Activated CD4-positive, alpha-beta T cell treated with anti-CD3 and anti-CD28 coated beads, Interleukin-2, amount 50 U/mL, for 1 hour (primary cell): ENCODE results near the gene MSANTD1.

ENCODE experiments used
- DNase-seq: peaks from one replicate; pipeline ENCODE4 v3.0.0-alpha.2; 2020

Gene MSANTD1

GRCh38 chr4:3304831-3305609 is 56.1 kb downstream of the MSANTD1 start:
- no peak for DNase-seq

GRCh38 chr4:3305610-3306371 is 56.8 kb downstream of the MSANTD1 start:
- DNase-seq = no peak
